AG09309 (cell line): ENCODE data around the gene RRM1.

ENCODE experiments used
- DNase-seq: peaks from one replicate; pipeline ENCODE4 v3.0.0-alpha.2; 2010; ENCODE audit warnings: low read depth
- H3K4me3 ChIP-seq: 2 replicates; pipeline ENCODE4 v1.5.1; 2011; ENCODE audit warnings: mild to moderate bottlenecking, low read depth, low read length, moderate library complexity; ENCODE audit not compliant: control insufficient read depth
- CTCF ChIP-seq: IDR thresholded peaks from 2 replicates; pipeline ENCODE4 v1.5.1; 2011; ENCODE audit warnings: mild to moderate bottlenecking, low read depth, low read length, inconsistent platforms; ENCODE audit not compliant: insufficient read depth, control insufficient read depth; ENCODE audit errors: missing control alignments

The RRM1 gene

GRCh38 chr11:4074266-4074665, 20.3 kb upstream of the RRM1 start:
- no peak for DNase-seq
- no peak for TF ChIP-seq CTCF
- no peak overlapping the region for H3K4me3 ChIP-seq

- TF ChIP-seq CTCF: no peak
- no peak for DNase-seq
- no peak overlapping the region for H3K4me3 ChIP-seq
Observed at GRCh38 chr11:4076774-4077173, 17.8 kb upstream of the RRM1 start.

- no peak for TF ChIP-seq CTCF
- H3K4me3 ChIP-seq: no peak overlapping the region
- DNase-seq: no peak
Observed at GRCh38 chr11:4083198-4083597, 11.4 kb upstream of the RRM1 start.

- no peak for TF ChIP-seq CTCF
- DNase-seq: no peak
- no peak overlapping the region for H3K4me3 ChIP-seq
Observed at GRCh38 chr11:4084406-4085125, 10.0 kb upstream of the RRM1 start.

GRCh38 chr11:4085575-4085974, 9.0 kb upstream of the RRM1 start:
- TF ChIP-seq CTCF: no peak
- no peak overlapping the region for H3K4me3 ChIP-seq
- no peak for DNase-seq

- H3K4me3 ChIP-seq: no peak overlapping the region
- no peak for TF ChIP-seq CTCF
- DNase-seq: no peak
Observed at GRCh38 chr11:4086575-4087353, 7.8 kb upstream of the RRM1 start.
